GM19397 (cell line): Measurements from ENCODE around the gene GLCE.

Source experiments
- ATAC-seq: cut with Tn5 transposase; IDR thresholded peaks from one replicate; pipeline ENCODE4 v1.9.1; 2021; ENCODE audit warnings: mild to moderate bottlenecking, moderate library complexity; ENCODE audit not compliant: unreplicated experiment

Gene GLCE

GRCh38 chr15:69194854-69195253 lies 34.4 kb downstream of the GLCE start:
- no peak for ATAC-seq

- no peak for ATAC-seq
These were observed 40.7 kb downstream of the GLCE start for GRCh38 chr15:69200832-69201745.

- ATAC-seq, result no peak
These were observed 45.6 kb downstream of the GLCE start for GRCh38 chr15:69206079-69206478.

- ATAC-seq, result no peak
These were observed 49.2 kb downstream of the GLCE start for GRCh38 chr15:69209661-69210060.

- no peak for ATAC-seq
These were observed 50.1 kb downstream of the GLCE start for GRCh38 chr15:69210574-69210973.

GRCh38 chr15:69213786-69214185 lies 53.4 kb downstream of the GLCE start:
- ATAC-seq, result no peak

GRCh38 chr15:69215314-69216035 lies 55.0 kb downstream of the GLCE start:
- ATAC-seq, result no peak

GRCh38 chr15:69217381-69217780 lies 56.9 kb downstream of the GLCE start:
- ATAC-seq, result no peak

GRCh38 chr15:69219690-69220089 lies 59.3 kb downstream of the GLCE start:
- ATAC-seq, result no peak

GRCh38 chr15:69222002-69222474 lies 61.6 kb downstream of the GLCE start:
- ATAC-seq, result no peak

GRCh38 chr15:69223083-69223813 lies 62.8 kb downstream of the GLCE start:
- ATAC-seq, result no peak

GRCh38 chr15:69224383-69224782 lies 63.9 kb downstream of the GLCE start:
- no peak for ATAC-seq

- no peak for ATAC-seq
These were observed 65.1 kb downstream of the GLCE start for GRCh38 chr15:69225355-69226022.

- no peak for ATAC-seq
These were observed 65.6 kb downstream of the GLCE start for GRCh38 chr15:69226023-69226355.

GRCh38 chr15:69232144-69232543 lies 71.7 kb downstream of the GLCE start:
- no peak for ATAC-seq

- no peak for ATAC-seq
These were observed 72.3 kb downstream of the GLCE start for GRCh38 chr15:69232765-69233164.

GRCh38 chr15:69234676-69235075 lies 74.2 kb downstream of the GLCE start:
- ATAC-seq, result no peak

GRCh38 chr15:69236505-69236904 lies 76.1 kb downstream of the GLCE start:
- no peak for ATAC-seq

- ATAC-seq, result no peak
These were observed 77.3 kb downstream of the GLCE start for GRCh38 chr15:69237718-69238117.

- no peak for ATAC-seq
These were observed 84.4 kb downstream of the GLCE start for GRCh38 chr15:69244798-69245197.

GRCh38 chr15:69253156-69253555 lies 92.7 kb downstream of the GLCE start:
- no peak for ATAC-seq
